HG03095 (cell line): Measurements from ENCODE around the gene VPS50.
"Not testable (repeated sequence)": the region's sequence is repeated elsewhere in the genome, so short reads cannot be mapped to it uniquely, and the experiment has no call there.

Source experiments
- ATAC-seq: cut with Tn5 transposase; IDR thresholded peaks from one replicate; pipeline ENCODE4 v1.9.1; 2021; ENCODE audit warnings: moderate library complexity; ENCODE audit not compliant: unreplicated experiment

The VPS50 gene

DNA sequence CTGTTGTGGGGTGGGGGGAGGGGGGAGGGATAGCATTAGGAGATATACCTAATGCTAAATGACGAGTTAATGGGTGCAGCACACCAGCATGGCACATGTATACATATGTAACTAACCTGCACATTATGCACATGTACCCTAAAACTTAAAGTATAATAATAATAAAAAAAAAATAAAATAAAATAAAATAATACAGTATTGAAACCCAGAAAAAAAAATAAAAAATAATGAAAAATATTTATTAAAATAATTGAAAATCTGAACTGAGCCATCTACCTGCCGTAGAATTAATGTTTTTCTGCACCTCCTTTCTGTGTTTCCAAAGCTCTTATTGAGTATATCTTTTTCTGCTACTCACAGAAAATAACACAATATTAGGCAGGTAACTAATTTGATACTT, 94.1 kb downstream of the VPS50 start:
- ATAC-seq, result not testable (repeated sequence)

DNA sequence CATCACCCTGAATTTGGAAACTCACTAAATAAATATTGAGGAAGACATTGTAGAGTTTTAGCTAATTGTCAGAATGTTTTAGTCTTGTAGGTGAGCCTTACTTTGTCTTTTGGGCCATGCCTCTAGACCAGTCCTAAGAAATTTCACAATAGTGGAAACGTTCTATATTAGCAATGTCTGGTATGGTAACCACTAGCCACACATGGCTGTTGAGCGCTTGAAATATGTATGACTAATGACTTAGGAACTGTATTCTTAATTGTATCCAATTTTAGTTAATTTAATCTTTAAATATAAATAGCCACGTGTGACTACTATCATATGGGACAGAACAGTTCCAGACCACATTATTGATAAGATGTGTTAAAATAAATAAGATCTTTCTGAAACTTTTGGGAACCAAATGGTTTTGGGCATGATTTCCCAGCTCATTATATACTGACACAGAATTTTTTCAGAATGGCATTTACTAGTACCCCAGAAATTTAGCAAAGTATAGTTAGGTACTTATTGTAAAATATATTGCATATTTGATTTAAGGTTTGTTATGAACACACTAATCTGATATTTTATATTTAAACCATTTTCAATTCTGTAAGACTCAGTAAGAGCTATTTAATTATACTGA, 95.0 kb downstream of the VPS50 start:
- ATAC-seq, result no peak

DNA sequence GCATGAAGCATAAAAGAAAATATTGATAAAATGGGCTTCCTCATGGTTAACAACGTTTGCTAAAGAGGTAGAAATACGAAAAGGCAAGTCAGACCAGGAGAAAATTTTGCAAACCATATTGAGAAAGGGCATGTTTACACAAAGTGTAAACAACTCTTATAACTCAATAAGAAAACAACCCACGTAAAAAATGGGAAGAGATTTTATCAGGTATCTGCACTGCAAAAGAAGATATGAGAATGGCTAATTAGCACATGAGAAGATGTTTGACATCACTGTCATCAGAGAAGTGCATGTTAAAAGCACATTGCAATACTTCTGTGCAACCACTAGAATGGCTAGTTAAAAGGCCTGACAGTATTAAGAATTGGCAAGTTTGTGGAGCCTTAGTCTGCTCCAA, 99.5 kb downstream of the VPS50 start:
- no peak for ATAC-seq

DNA sequence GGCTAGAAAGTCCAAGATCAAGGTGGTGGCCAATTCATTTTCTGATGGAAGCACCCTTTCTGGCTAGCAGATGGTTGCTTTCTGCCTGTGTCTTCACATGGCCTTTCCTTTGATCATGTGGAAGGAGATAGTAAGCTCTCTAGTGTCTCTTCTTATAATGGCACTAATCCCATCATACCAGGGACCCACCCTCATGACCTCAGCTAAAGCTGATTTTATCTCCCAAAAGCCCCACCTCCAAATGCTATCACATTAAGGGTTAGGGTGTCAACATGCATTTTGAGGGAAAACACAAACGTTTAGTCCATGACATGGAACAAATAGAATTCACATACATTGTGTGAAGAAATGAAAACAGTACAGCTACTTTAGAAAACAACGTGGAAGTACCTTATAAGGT, 100.0 kb downstream of the VPS50 start:
- no peak for ATAC-seq

DNA sequence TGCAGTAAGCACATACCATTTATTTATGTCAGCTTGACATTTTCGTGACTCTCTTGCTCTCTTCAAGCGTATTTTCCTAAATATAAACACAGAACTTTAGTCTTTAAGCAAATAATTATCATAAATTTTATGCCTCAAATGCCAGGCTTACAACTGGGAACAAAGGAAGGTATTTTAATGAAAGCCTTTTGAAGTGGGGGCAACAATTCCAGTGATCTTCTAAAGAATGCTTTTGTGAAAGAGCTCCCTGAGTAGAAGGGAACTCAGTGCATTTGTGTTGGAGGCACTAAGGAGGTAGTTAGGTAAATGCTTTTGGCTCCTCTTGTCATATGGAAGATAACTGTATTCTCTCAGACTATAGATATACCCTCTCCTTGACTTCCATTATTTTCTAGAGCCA, 104.9 kb downstream of the VPS50 start:
- no peak for ATAC-seq

DNA sequence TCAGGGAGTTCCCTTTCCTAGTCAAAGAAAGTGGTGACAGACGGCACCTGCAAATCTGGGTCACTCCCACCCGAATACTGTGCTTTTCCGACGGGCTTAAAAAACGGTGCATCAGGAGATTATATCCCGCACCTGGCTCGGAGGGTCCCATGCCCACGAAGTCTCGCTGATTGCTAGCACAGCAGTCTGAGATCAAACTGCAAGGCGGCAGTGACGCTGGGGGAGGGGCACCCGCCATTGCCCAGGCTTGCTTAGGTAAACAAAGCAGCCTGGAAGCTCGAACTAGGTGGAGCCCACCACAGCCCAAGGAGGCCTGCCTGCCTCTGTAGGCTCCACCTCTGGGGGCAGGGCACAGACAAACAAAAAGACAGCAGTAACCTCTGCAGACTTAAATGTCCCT, 110.0 kb downstream of the VPS50 start:
- not testable (repeated sequence) for ATAC-seq

DNA sequence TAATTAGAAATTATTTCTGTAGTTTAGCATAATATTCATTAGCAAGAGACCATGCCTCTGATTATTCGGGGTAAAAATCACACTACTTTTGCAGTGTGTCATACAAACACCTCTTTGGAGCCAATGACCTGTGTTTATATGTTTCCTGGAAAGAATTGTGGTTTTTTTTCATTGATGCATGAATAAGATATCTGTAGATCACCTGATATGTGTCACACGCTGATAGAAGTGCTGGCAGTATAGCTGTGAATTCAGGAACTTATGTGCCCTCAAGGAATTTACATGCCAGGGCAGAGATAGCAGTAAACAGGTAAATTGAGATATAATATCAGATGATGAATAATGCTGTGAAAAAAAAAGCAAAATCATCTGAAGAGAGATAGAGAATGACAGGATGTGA, 118.2 kb downstream of the VPS50 start:
- ATAC-seq, result no peak

DNA sequence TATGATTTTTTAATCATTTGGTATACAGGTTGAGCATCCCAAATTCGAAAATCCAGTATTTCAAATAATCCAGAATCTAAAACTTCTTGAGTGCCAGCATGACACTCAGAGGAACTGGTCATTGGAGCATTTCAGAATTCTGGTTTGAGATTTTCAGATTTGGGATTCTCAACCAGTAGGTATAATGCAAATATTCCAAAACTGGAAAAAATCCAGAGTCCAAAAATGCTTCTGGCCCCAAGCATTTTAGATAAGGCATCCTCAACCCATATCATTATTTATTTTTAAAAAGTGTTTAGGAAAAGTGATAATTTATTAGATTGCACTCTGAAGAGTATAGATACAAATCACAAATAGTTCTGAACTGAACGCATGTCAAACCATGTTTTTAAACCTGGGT, 120.7 kb downstream of the VPS50 start:
- no peak for ATAC-seq

DNA sequence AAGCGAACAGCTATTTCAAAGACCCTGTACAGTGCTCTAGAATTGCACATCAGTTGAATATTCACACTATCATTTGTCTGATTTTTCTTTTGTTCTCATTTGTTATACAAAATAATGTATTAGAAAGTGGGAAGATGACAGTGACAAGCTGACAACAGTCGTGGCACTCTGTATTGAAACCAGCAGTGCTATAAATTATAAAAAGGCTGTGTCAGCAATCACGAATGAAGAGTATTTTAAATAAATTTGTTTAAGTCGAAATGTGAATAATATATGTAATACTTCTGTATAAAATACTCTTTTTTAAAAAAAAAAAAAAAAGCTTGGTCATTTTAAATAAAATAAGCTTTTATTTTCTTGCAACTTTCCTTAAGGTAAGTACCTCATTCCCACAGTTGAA, 122.6 kb downstream of the VPS50 start:
- no peak for ATAC-seq

DNA sequence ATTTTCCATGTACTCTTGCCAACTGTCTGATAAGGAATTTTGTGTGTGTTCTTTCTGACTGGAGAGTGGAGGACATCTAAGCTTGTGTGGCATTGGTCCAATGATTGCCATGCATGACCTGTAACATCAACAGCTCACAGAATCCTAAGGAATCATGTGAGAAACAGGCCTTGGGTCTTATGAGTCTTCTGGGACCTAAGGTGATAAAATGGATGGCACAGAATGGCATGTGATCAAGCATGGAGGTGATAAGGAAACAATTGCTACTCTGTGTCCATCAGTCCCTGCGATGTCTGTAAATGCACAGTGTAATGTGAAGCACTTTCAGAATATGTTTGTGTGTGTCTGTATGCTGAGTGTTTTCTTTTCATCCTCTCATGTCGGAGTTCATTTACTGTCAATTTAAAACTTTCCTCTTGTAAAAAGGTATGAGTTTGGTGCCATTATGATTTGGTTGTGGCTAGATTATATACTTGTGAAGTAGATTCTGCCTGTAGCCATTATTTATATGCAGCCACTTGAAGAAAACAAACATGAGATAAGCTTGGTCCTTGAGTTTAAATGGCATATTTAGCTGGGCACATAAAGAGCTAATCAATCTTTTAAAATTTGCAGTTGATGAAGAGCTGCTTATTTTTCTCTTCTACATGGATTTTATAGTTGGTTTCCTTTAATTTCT, 127.5 kb downstream of the VPS50 start:
- ATAC-seq, result no peak

DNA sequence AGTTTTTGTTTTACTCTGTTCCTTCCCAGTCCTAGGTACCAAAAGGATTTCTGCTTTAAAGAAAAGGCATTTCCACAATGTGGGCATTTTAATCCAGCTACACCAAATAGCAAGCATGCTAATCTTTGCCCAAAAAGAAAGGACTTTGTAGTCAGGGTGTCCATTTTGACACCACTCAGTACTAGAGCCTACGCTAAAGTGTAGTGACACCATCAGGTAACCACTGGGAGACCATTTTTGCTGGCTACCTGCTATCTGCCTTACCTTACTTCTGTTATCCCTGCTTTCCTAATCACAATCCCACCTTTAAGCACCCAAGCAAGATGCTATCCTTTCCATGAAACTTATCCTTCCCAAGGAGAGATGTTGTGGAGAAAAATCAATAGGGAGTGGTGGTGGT, 129.7 kb downstream of the VPS50 start:
- no peak for ATAC-seq

DNA sequence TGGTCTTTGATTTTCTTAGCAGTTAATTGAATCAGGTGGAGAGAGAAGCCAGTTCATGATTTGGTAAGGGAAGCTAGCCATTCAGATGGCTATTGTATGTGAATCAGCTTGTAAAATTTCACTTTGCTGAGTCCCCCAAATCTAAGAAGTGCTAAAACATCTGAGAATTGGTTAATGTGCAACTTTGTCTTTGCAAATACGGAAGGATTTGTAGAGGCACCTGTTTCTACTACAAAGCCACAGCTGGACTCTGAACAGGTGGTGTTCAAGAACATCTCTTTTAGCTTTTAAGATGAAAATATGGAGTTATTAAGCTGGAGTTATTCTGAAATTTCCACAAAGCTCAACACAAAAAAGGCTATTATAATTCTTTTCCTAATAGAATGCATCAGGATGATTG, 132.6 kb downstream of the VPS50 start:
- no peak for ATAC-seq

DNA sequence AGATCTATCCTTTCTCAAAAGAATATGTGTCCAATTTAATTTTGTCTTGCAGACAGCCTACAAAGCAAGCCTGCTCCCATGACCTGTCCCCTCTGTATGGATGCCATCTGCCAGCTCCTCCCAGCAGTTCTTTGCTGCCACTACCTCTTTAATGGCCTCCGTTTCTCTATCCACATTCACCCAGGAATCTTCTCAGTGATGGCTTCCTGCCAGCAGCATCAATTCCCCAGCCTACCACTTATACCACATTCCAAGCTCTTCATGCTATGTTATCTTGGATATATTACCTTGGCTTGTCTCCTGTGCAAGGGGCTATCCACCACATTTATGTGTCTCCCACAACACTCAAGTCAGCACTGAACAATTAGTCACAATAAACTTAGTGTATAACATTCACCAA, 133.2 kb downstream of the VPS50 start:
- ATAC-seq, result no peak

DNA sequence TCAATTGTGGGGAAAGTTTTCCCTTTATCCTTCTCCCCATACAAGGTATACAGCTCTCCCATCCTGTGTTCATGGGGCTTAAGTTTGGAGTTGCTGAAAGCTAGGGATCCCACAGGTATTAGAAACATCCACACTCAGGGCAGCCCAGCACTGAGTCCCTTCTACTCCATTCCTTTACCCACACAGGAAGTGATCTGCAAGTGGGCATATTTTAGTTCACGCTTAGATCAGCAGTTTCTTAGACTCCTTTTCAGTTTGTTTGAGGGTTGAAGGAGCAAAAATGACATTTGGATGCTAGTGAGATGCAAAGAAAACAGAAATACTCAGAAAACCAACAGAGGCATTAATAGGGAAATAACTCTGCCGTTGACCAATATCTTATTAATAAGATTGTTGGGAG, 134.7 kb downstream of the VPS50 start:
- no peak for ATAC-seq

DNA sequence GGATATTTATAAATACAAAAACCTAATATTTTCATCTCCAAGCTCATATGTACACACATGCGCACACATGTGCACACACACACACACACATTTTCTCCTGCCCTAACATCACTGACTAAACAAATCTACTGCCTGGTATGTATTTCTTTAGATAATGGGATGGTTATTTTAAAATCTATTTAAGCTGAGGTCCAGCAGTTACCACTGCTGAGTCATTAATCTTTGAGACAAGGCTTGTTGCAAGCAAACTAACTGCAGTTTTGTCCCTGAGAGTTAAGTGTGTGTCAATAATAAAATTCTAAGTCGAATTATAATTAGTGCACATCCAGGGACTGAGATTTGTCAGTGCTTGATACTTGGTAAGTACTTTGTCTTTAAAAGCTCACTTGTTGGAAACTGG, 135.1 kb downstream of the VPS50 start:
- ATAC-seq, result no peak

DNA sequence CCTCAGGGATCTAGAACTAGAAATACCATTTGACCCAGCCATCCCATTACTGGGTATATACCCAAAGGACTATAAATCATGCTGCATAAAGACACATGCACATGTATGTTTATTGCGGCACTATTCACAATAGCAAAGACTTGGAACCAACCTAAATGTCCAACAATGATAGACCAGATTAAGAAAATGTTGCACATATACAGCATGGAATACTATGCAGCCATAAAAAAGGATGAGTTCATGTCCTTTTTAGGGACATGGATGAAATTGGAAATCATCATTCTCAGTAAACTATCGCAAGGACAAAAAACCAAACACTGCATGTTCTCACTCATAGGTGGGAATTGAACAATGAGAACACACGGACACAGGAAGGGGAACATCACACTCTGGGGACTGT, 138.8 kb downstream of the VPS50 start:
- not testable (repeated sequence) for ATAC-seq

DNA sequence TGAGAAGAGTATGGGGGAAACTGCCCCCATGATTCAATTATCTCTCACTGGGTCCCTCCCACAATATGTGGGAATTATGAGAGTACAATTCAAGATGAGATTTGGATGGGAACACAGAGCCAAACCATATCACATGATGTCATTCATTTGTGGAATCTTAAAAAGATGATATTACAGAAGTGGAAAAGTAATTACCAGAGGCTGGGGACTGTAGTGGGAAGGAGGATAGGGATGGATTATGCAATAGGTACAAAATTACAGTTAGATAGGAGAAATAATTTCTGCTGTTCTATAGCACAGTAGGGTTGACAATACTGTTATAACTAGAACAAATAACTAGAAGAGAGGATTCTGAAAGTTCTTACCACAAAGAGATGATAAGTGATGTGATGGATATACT, 141.4 kb downstream of the VPS50 start:
- ATAC-seq, result no peak

DNA sequence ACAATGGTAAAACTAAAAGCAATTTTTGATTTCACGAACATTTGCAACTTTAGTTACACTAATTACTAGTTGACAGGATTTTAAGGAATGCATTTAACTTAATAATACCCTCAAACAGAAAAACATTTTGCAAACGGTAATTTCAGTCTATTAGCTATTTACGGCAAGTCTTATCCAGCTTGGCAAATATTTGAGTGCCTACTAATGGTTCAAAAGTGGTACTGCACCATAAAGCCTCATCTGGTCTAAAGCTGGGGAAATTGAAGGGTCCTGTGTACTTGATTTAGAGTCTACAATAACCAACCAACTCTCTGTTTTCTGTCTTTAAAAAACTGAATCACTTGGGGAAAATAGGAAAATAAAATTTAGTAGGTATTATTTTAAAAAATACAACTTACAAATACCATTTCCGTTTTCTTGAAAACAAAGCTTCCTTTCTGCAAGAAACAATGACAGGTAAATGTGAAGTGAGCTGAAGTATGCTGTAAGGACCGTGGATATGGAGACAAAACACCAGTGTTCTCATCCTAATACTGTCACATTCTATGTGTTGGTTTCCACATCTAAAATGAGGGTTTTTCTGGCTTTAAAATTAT, 142.3 kb downstream of the VPS50 start:
- ATAC-seq, result peak; percentile 45

DNA sequence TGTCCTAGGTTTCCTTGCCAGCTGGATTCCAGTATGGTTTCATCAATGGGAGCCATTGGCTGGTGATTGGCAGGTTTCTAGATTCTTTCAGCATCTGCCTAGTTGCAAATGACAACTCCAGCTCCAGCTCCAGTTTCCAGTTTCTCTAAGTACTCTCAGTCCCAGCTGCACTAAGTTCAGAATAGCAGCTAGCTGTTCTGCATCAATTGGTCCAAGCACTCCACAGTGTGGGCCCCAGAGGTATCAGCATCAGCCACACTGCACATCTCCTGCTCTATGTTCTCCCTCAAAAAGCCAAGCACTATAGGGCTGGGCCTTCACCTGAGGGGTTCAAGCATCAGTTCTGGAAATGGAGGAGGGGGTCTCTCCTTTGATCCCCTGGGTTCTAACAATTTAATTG, 143.4 kb downstream of the VPS50 start:
- peak; percentile 41 for ATAC-seq

DNA sequence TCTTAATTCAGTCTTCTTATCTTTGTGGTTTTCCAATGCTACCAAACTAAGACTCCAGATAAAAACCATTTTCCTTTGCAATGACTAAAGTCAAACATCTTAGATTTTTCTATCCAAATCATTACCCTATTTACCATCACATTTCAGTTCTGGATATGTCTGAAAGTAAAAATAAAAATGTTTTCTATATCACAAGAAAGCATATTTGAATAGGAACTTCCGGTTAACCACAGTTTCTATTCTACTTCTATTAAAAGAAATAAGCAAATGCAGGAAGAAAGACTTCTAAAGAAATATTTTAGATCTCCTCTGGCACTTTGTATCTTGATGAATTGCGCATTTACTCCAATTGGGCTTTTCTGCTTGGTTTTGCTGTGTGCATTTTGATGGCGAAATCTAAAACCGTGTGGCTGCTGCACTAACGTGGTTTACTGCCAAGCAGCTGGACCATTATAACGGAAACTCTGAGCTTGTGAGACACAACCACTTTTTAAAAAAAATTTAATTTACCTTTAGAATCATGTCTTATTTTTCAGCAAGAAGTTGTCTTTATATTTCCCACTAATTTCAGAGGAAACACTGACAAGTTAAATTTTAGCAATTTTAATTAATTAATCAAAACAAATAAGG, 146.1 kb downstream of the VPS50 start:
- peak; percentile 59 for ATAC-seq

DNA sequence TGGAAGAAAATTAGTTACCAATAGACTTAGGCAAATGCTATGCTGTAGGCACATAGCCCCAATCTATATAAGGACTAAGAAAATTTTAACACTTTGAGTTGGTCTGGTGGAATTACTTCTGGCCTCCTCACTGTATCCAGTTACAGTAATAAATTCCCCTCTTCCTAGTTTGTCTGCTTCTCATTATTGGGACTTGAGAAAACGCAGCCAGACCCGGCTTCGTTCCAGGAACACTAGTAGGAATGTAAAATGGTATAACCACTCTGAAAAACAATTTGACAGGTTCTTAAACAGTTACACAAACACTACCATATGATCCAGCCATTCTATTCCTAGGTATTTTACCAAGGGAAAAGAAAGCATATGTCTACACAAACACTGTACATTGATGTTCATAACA, 150.2 kb downstream of the VPS50 start:
- no peak for ATAC-seq

DNA sequence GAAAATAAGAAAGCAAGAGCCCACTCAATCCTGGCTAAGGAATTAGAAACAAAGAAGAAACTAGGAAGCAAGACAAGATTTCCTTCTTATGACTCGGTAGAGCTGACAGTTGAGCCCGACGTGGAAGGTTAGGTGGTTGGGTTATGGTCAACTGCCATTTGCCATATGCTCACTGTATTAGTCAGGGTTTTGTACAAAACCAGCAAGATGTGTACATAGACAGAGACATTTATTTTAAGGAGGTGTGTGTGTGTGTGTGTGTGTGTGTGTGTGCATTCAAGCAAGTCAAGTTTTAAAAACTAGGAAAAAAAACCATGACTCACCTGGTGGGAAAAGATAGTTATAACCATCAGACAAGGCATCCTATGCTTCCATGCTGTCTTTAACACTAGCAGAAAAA, 158.5 kb downstream of the VPS50 start:
- ATAC-seq, result no peak
